H9 (cell line): Measurements from ENCODE around the gene SLC1A7. TPM values are rescaled to one million over a fixed set of nuclear protein-coding genes. Genes with fewer than 3 reads are reported as not detected.

Source experiments
- DNase-seq: peaks from one replicate; pipeline ENCODE4 v3.0.0-alpha.2; 2017
- H2AFZ ChIP-seq: one replicate; pipeline ENCODE4 v1.6.1; 2013; ENCODE audit warnings: mild to moderate bottlenecking, low read length, control low read depth, moderate library complexity
- H2AK5ac ChIP-seq: 2 replicates; pipeline ENCODE4 v1.6.1; 2013; ENCODE audit warnings: low read length, control low read depth, mixed read lengths; ENCODE audit not compliant: insufficient read length
- H2BK120ac ChIP-seq: one replicate; pipeline ENCODE4 v1.6.1; 2013; ENCODE audit warnings: low read depth, mild to moderate bottlenecking, low read length, control low read depth, inconsistent platforms; ENCODE audit not compliant: poor library complexity, severe bottlenecking
- H2BK12ac ChIP-seq: 2 replicates; pipeline ENCODE4 v1.6.1; 2013; ENCODE audit warnings: low read length, control low read depth, mixed read lengths, low read depth; ENCODE audit not compliant: insufficient read length
- H2BK15ac ChIP-seq: 2 replicates; pipeline ENCODE4 v1.6.1; 2013; ENCODE audit warnings: low read depth, low read length, control low read depth
- H2BK20ac ChIP-seq: one replicate; pipeline ENCODE4 v1.6.1; 2013; ENCODE audit warnings: low read depth, mild to moderate bottlenecking, low read length, control low read depth, inconsistent platforms; ENCODE audit not compliant: poor library complexity, severe bottlenecking
- H2BK5ac ChIP-seq: 2 replicates; pipeline ENCODE4 v1.6.1; 2013; ENCODE audit warnings: low read length, control low read depth, mixed read lengths; ENCODE audit not compliant: insufficient read length
- H3K14ac ChIP-seq: 2 replicates; pipeline ENCODE4 v1.6.1; 2013; ENCODE audit warnings: low read length, control low read depth; ENCODE audit not compliant: insufficient read depth
- H3K18ac ChIP-seq: 2 replicates; pipeline ENCODE4 v1.6.1; 2013; ENCODE audit warnings: low read depth, mild to moderate bottlenecking, mixed read lengths, low read length, control low read depth; ENCODE audit not compliant: insufficient read length
- H3K23ac ChIP-seq: 2 replicates; pipeline ENCODE4 v1.6.1; 2013; ENCODE audit warnings: low read length, control low read depth, mixed read lengths, low read depth; ENCODE audit not compliant: insufficient read length
- H3K23me2 ChIP-seq: 2 replicates; pipeline ENCODE4 v1.6.1; 2013; ENCODE audit warnings: low read depth, mild to moderate bottlenecking, mixed read lengths, low read length, control low read depth; ENCODE audit not compliant: insufficient read length, poor library complexity, severe bottlenecking
- H3K27ac ChIP-seq: 2 replicates; pipeline ENCODE4 v1.5.1; 2013; ENCODE audit warnings: low read length, control low read depth, mixed read lengths, low read depth; ENCODE audit not compliant: insufficient read length
- H3K27me3 ChIP-seq: 2 replicates; pipeline ENCODE4 v1.6.1; 2013; ENCODE audit warnings: low read length, control low read depth, inconsistent platforms; ENCODE audit not compliant: insufficient read depth
- H3K4ac ChIP-seq: 2 replicates; pipeline ENCODE4 v1.6.1; 2013; ENCODE audit warnings: low read depth, mild to moderate bottlenecking, control low read depth, inconsistent platforms, low read length, moderate library complexity
- H3K4me1 ChIP-seq: 2 replicates; pipeline ENCODE4 v1.6.1; 2013; ENCODE audit warnings: low read length, control low read depth, inconsistent platforms; ENCODE audit not compliant: insufficient read depth
- H3K4me2 ChIP-seq: 2 replicates; pipeline ENCODE4 v1.6.1; 2013; ENCODE audit warnings: low read length, control low read depth, mixed read lengths; ENCODE audit not compliant: insufficient read length, insufficient read depth
- H3K56ac ChIP-seq: 2 replicates; pipeline ENCODE4 v1.6.1; 2013; ENCODE audit warnings: low read depth, mild to moderate bottlenecking, mixed read lengths, low read length, control low read depth; ENCODE audit not compliant: insufficient read length
- H3K79me1 ChIP-seq: 2 replicates; pipeline ENCODE4 v1.6.1; 2013; ENCODE audit warnings: low read depth, mild to moderate bottlenecking, moderate library complexity, low read length, control low read depth, inconsistent platforms; ENCODE audit not compliant: insufficient read depth, poor library complexity, severe bottlenecking
- H3K79me2 ChIP-seq: 2 replicates; pipeline ENCODE4 v1.6.1; 2013; ENCODE audit warnings: low read length, control low read depth, inconsistent platforms; ENCODE audit not compliant: insufficient read depth
- H3K9ac ChIP-seq: 2 replicates; pipeline ENCODE4 v1.6.1; 2013; ENCODE audit warnings: low read length, control low read depth, mixed read lengths; ENCODE audit not compliant: insufficient read length; ENCODE audit errors: extremely low read depth
- H3K9me3 ChIP-seq: one replicate; pipeline ENCODE4 v1.6.1; 2013; ENCODE audit warnings: low read depth, low read length, inconsistent platforms; ENCODE audit not compliant: control insufficient read depth
- H3T11ph ChIP-seq: one replicate; pipeline ENCODE4 v1.6.1; 2013; ENCODE audit warnings: mild to moderate bottlenecking, low read length, control low read depth, inconsistent platforms
- H4K20me1 ChIP-seq: one replicate; pipeline ENCODE4 v1.6.1; 2013; ENCODE audit not compliant: control insufficient read depth, insufficient read length, insufficient read depth
- H4K5ac ChIP-seq: 2 replicates; pipeline ENCODE4 v1.6.1; 2013; ENCODE audit warnings: low read depth, mild to moderate bottlenecking, mixed read lengths, low read length, control low read depth; ENCODE audit not compliant: insufficient read length
- H4K8ac ChIP-seq: replicated peaks from 2 replicates; pipeline ENCODE4 v1.6.1; 2013; ENCODE audit warnings: low read length, control low read depth, mixed read lengths, low read depth; ENCODE audit not compliant: insufficient read length
- H4K91ac ChIP-seq: 2 replicates; pipeline ENCODE4 v1.6.1; 2013; ENCODE audit warnings: low read depth, mild to moderate bottlenecking, moderate library complexity, mixed read lengths, low read length, control low read depth; ENCODE audit not compliant: insufficient read length
- H3K27ac Mint-ChIP-seq, 3 experiments: 2 replicates in 2 of 3; 3 replicates in 1 of 3; pipeline ENCODE4 v1.8.0; 2020 to 2021; ENCODE audit warnings: mixed read lengths in 3 of 3, mild to moderate bottlenecking in 1 of 3, moderate library complexity in 1 of 3
- H3K27me3 Mint-ChIP-seq: 2 replicates; pipeline ENCODE4 v1.8.0; 2021; ENCODE audit warnings: low read depth, mild to moderate bottlenecking, moderate library complexity, mixed read lengths
- H3K36me3 Mint-ChIP-seq, 3 experiments: 2 replicates in 2 of 3; 3 replicates in 1 of 3; pipeline ENCODE4 v1.8.0; 2020 to 2021; ENCODE audit warnings: low read depth in 3 of 3, mixed read lengths in 3 of 3; ENCODE audit not compliant: insufficient read depth in 1 of 3
- H3K4me1 Mint-ChIP-seq, 2 experiments: 2 replicates each; pipeline ENCODE4 v1.8.0; 2020; ENCODE audit warnings: mixed read lengths in 2 of 2
- H3K4me3 Mint-ChIP-seq, 2 experiments: 2 replicates in 1 of 2; 3 replicates in 1 of 2; pipeline ENCODE4 v1.8.0; 2020 to 2021; ENCODE audit warnings: mild to moderate bottlenecking in 2 of 2, mixed read lengths in 2 of 2, moderate library complexity in 1 of 2
- H3K9me3 Mint-ChIP-seq, 2 experiments: 2 replicates in 1 of 2; 3 replicates in 1 of 2; pipeline ENCODE4 v1.8.0; 2020; ENCODE audit warnings: mild to moderate bottlenecking in 2 of 2, mixed read lengths in 2 of 2, moderate library complexity in 1 of 2
- CTCF ChIP-seq: fragments of 200-600 bp; sonication (generic); conservative IDR thresholded peaks from 3 replicates; pipeline ENCODE4 v1.8.0; 2021; ENCODE audit warnings: antibody characterized with exemption, mild to moderate bottlenecking
- WGBS: extraction: QIAGEN DNeasy Blood & Tissue Kit; methylation state at CpG from one replicate; pipeline ENCODE4 v1.1.7; 2013; ENCODE audit warnings: missing lambda C conversion rate, low lambda C conversion rate, mixed read lengths; ENCODE audit not compliant: insufficient read length; ENCODE audit errors: extremely low coverage; 5-methylcytosine and 5-hydroxymethylcytosine counted together
- total RNA-seq: library from RNA; stranded (reverse); gene quantifications from 2 replicates; pipeline ENCODE4 v1.2.1, GENCODE V29; 2021

Gene SLC1A7
- total RNA-seq, 1 experiment from 2014 or later, result not detected

GRCh38 chr1:53110370-53111072 lies 31.9 kb downstream of the SLC1A7 start:
- Histone ChIP-seq H2AK5ac (no peak overlapping the region), H2BK120ac (no peak overlapping the region), H4K20me1 (peaks cover 2% of the 10 kb centered on the region), H3K23me2 (no peaks in the 10 kb centered on the region), H2BK12ac (no peak overlapping the region), H4K5ac (no peak overlapping the region), H3K27me3 (no peaks in the 10 kb centered on the region), H3K4me1 (no peaks in the 10 kb centered on the region), H3K79me2 (no peaks in the 10 kb centered on the region), H3K4me2 (no peak overlapping the region), H3K27ac (no peak overlapping the region), H3K56ac (no peak overlapping the region), H3K14ac (no peak overlapping the region), H3K9ac (no peak overlapping the region), H3K18ac (no peak overlapping the region), H2BK15ac (no peak overlapping the region), H2AFZ (no peak overlapping the region), H3K23ac (no peak overlapping the region), H3K9me3 (no peaks in the 10 kb centered on the region), H4K8ac (no peak overlapping the region), H3T11ph (no peak overlapping the region), H2BK5ac (no peak overlapping the region), H3K4ac (no peak overlapping the region), H3K79me1 (no peaks in the 10 kb centered on the region), H2BK20ac (no peak overlapping the region), H4K91ac (no peak overlapping the region)
- Mint-ChIP-seq H3K4me3 (no peak overlapping the region), H3K27me3 (peaks cover 24% of the 10 kb centered on the region), H3K9me3 (peaks cover 4 to 9% of the 10 kb centered on the region in 2 experiments; a peak in 2 of 5 replicates), H3K36me3 (no peaks in the 10 kb centered on the region), H3K27ac (no peak overlapping the region; a peak in 1 of 7 replicates), H3K4me1 (peaks cover 30 to 37% of the 10 kb centered on the region in 2 experiments)
- no CpG with 5 or more reads among the region's 18 CpGs for WGBS
- no peak for DNase-seq
- TF ChIP-seq CTCF, result no peak
